ENCODE measurements around the gene ZNF436. TPM values are rescaled to one million over a fixed set of nuclear protein-coding genes. Genes with fewer than 3 reads are reported as not detected.
"Not testable (repeated sequence)": the region's sequence is repeated elsewhere in the genome, so short reads cannot be mapped to it uniquely, and the experiment has no call there.

Gene ZNF436
- total RNA-seq, 4 donors from 2014 or later: 12.1 to 88.8 (median 21.6) TPM

- no peak for DNase-seq
- TF ChIP-seq POLR2A (IDR thresholded peaks at IDR 0.05): no peak
- no peak for TF ChIP-seq CTCF (IDR thresholded peaks at IDR 0.05)
- intact Hi-C loops (cut with DNase I; ENCODE audit: low total_unique reads): no loop called here
Observed at GRCh38 chr1:23384312-23385058, 14.8 kb upstream of the ZNF436 start.

GRCh38 chr1:23383577-23384311 is 14.1 kb upstream of the ZNF436 start:
- TF ChIP-seq POLR2A (IDR thresholded peaks at IDR 0.05) (no peak), CTCF (IDR thresholded peaks at IDR 0.05) (no peak)
- DNase-seq: no peak
- no peaks in the 10 kb centered on the region for H3K36me3 ChIP-seq
- H3K9me3 ChIP-seq: no peaks in the 10 kb centered on the region
- peak overlapping the region in 1 of 2 donors; percentile 1 for H3K27ac ChIP-seq
- no peaks in the 10 kb centered on the region for H3K27me3 ChIP-seq
- no peaks in the 10 kb centered on the region for H3K4me1 ChIP-seq
- intact Hi-C loops (cut with DNase I; ENCODE audit: low total_unique reads): no loop called here
- no peak overlapping the region for H3K4me3 ChIP-seq

More at GRCh38 chr1:23384312-23385058, 14.8 kb upstream of the ZNF436 start:
- Histone ChIP-seq H3K9me3 (no peaks in the 10 kb centered on the region), H3K27me3 (no peaks in the 10 kb centered on the region), H3K27ac (peak overlapping the region; percentile 24 to 41), H3K4me3 (no peak overlapping the region), H3K4me1 (no peaks in the 10 kb centered on the region), H3K36me3 (no peaks in the 10 kb centered on the region)

- no peak for TF ChIP-seq CTCF (IDR thresholded peaks at IDR 0.05)
- no peak for TF ChIP-seq POLR2A (IDR thresholded peaks at IDR 0.05)
- no peak for DNase-seq
- no peaks in the 10 kb centered on the region for H3K27me3 ChIP-seq
- H3K4me3 ChIP-seq: no peak overlapping the region
- H3K4me1 ChIP-seq: no peaks in the 10 kb centered on the region
- intact Hi-C loops (cut with DNase I; ENCODE audit: low total_unique reads): no loop called here
- H3K36me3 ChIP-seq: no peaks in the 10 kb centered on the region
- no peaks in the 10 kb centered on the region for H3K9me3 ChIP-seq
- H3K27ac ChIP-seq: no peak overlapping the region
Observed at GRCh38 chr1:23381233-23381885, 11.7 kb upstream of the ZNF436 start.

- intact Hi-C loops (cut with DNase I; ENCODE audit: low total_unique reads): no loop called here
Observed at GRCh38 chr1:23380719-23381118, 11.1 kb upstream of the ZNF436 start.

GRCh38 chr1:23380236-23380635 is 10.6 kb upstream of the ZNF436 start:
- H3K27me3 ChIP-seq; intact Hi-C loops (cut with DNase I; ENCODE audit: low total_unique reads); DNase-seq; H3K9me3 ChIP-seq; H3K27ac ChIP-seq; H3K4me3 ChIP-seq; H3K36me3 ChIP-seq; H3K4me1 ChIP-seq: not testable (repeated sequence)

More at GRCh38 chr1:23380719-23381118, 11.1 kb upstream of the ZNF436 start:
- H3K27ac ChIP-seq: no peak overlapping the region
- no peaks in the 10 kb centered on the region for H3K9me3 ChIP-seq
- no peak overlapping the region for H3K4me3 ChIP-seq
- no peaks in the 10 kb centered on the region for H3K27me3 ChIP-seq
- H3K4me1 ChIP-seq: no peaks in the 10 kb centered on the region
- no peak for TF ChIP-seq CTCF (IDR thresholded peaks at IDR 0.05)
- TF ChIP-seq POLR2A (IDR thresholded peaks at IDR 0.05): no peak
- no peak for DNase-seq
- no peaks in the 10 kb centered on the region for H3K36me3 ChIP-seq
